Activated CD4-positive, alpha-beta T cell treated with anti-CD3 and anti-CD28 coated beads for 36 hours (primary cell): ENCODE data around the gene PHLDA1. TPM values are rescaled to one million over a fixed set of nuclear protein-coding genes. Genes with fewer than 3 reads are reported as not detected.

ENCODE experiments used
- ATAC-seq: fragments of 200-7000 bp; cut with Tn5 transposase; one replicate; pipeline ENCODE4 v1.10.0; 2021; ENCODE audit warnings: mild to moderate bottlenecking, moderate library complexity
- CTCF ChIA-PET: fragments of 350-600 bp; sonication (Branson Sonifier 250); formaldehyde crosslinking; loops from one replicate; lab custom pipeline; 2021; ENCODE audit warnings: antibody characterized with exemption; lab: Charles Lee
- POLR2A ChIA-PET: fragments of 350-600 bp; sonication (Branson Sonifier 250); formaldehyde crosslinking; loops from one replicate; lab custom pipeline; 2021; ENCODE audit warnings: antibody characterized with exemption, inconsistent platforms; lab: Charles Lee
- DNase-seq: peaks from one replicate; pipeline ENCODE4 v3.0.0-alpha.2; 2020
- H3K27ac Mint-ChIP-seq: one replicate; pipeline ENCODE4 v1.8.0; 2021; ENCODE audit warnings: mixed read lengths
- H3K27me3 Mint-ChIP-seq: one replicate; pipeline ENCODE4 v1.8.0; 2021; ENCODE audit warnings: mixed read lengths
- H3K36me3 Mint-ChIP-seq: one replicate; pipeline ENCODE4 v1.8.0; 2021; ENCODE audit warnings: low read depth, mixed read lengths
- H3K4me1 Mint-ChIP-seq: one replicate; pipeline ENCODE4 v1.8.0; 2021; ENCODE audit warnings: mixed read lengths
- H3K4me3 Mint-ChIP-seq: one replicate; pipeline ENCODE4 v1.8.0; 2021; ENCODE audit warnings: mild to moderate bottlenecking, moderate library complexity, mixed read lengths
- H3K9me3 Mint-ChIP-seq: one replicate; pipeline ENCODE4 v1.8.0; 2021; ENCODE audit warnings: low read depth, mixed read lengths
- intact Hi-C, 2 experiments: fragments of 100-400 bp; cut with DNase I in 1 of 2; cut with micrococcal nuclease in 1 of 2; formaldehyde crosslinking; loops; one replicate each; pipeline versions ENCODE4 v1.14.2 to v1.15.1; 2022 to 2024; cut with DNase I, micrococcal nuclease
- total RNA-seq, 2 experiments: library from RNA; stranded (reverse); gene quantifications; one replicate each; pipeline ENCODE4 v1.2.3, GENCODE V29; 2021

Gene PHLDA1
- 10 to 100 TPM; 12.3 to 14.3 TPM for total RNA-seq

DNA sequence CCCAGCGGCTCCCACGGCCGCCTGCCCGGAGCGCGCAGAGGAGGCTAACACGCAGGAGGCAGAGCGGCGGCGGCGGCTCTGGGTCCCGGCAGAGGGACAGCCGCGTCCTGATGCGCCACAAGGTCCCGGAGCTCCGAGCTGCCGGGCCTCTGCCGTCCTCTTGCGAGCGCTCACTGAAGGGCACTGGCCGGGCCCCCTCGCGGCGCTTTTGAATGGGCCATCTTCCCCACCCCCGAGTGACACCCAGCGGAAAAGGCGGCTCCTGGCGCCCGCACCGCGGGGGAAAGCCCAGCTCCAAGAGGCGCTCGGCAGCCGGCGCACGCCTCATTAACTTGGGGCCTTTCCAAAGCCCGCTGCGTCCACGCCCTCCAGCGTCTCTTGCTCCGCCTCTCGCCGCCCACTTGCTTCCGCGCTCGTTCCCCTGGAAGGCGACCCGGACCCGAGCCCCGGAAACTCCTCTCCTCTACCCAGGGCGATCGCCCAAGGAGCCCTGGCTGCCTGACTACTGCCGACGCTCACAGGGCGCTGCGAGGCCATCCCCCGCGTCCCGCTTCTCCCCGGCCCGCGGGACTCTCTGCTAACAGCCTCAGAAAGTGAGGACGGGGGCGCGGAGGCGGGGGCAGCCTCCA is at the start of gene PHLDA1:
TSS of gene PHLDA1 (minus strand) at position 363 of the 629 bp plus-strand sequence.
- peak; percentile 87 for ATAC-seq
- intact Hi-C loops = loop anchor here (1.0 to 10.0 kb wide), 18 partner anchors 11 to 1344 kb away; partner anchors contain the start of genes BBS10 (in 2 of the 2), CAPS2 (in 1 of the 2), GLIPR1 (in 1 of the 2) and GLIPR1L1 (in 1 of the 2)
- Mint-ChIP-seq H3K4me1 (peaks cover 38% of the 10 kb centered on the region), H3K4me3 (peak within 1 kb of the TSS; percentile 99), H3K9me3 (no peaks in the 10 kb centered on the region), H3K27ac (peak within 1 kb of the TSS; percentile 96), H3K36me3 (peaks cover 32% of the 10 kb centered on the region), H3K27me3 (no peaks in the 10 kb centered on the region)
- ChIA-PET CTCF (interaction anchor here (0.6 to 4.0 kb wide), 22 partner anchors 10 to 547 kb away, joined by 3 to 19 read pairs (median 4); no protein-coding TSS in a partner anchor), POLR2A (interaction anchor here (0.6 to 3.5 kb wide), 14 partner anchors 11 to 648 kb away, joined by 3 to 45 read pairs (median 4); partner anchors contain the start of genes KRR1 and NAP1L1)
- peak; percentile 97 for DNase-seq

DNA sequence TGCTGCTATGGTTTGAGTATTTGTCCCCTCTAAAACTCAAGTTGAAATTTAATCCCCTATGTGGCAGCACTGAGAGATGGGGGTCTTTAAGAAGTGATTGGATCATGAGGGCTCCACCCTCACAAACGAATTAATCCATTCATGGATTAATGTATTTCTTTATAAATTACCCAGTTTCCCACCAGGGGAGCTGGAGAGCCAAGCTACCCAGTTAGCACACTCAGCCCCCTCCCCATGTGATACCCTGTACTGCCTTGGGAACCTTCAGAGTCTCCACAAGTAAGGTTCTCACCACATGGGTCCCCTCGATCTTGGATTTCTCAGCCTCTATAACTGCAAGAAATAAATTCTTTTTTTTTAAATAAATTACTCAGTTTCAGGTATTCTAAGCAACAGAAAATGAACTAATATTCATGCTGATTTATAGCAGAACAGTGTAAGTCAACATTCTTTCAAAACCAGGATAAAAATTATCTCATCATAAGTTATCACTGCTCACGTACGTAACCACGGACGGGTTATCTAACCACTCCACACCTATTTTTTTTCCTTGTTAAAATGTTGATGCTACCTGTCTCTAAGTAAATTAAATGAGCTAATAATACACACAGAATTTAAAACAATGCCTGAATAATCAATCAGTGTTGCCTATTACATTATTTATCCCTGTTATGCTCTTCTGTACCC is 49.3 kb upstream of the PHLDA1 start:
- peaks cover 61% of the 10 kb centered on the region for H3K36me3 Mint-ChIP-seq
- DNase-seq (peak; percentile 37), ATAC-seq (no peak)
- no peak overlapping the region for H3K27ac Mint-ChIP-seq
- ChIA-PET CTCF (interaction anchor here (0.6 to 5.0 kb wide), 2 partner anchors 13 to 267 kb away, joined by 3 to 23 read pairs; partner anchors contain the start of gene BBS10), POLR2A (interaction anchor here (0.6 kb wide), 3 partner anchors 11 to 114 kb away, joined by 3 to 4 read pairs (median 4); no protein-coding TSS in a partner anchor)
- H3K4me3 Mint-ChIP-seq = no peak overlapping the region
- peaks cover 63% of the 10 kb centered on the region for H3K4me1 Mint-ChIP-seq
- no peaks in the 10 kb centered on the region for H3K27me3 Mint-ChIP-seq
- intact Hi-C loops = loop anchor here (5.0 kb wide), 3 partner anchors 681 to 1544 kb away; partner anchors contain the start of genes ATXN7L3B (in 1 of the 2), E2F7 (in 1 of the 2) and ZDHHC17 (in 1 of the 2)
- H3K9me3 Mint-ChIP-seq = peaks cover 8% of the 10 kb centered on the region

- Mint-ChIP-seq H3K27ac (no peak overlapping the region), H3K9me3 (peaks cover 8% of the 10 kb centered on the region), H3K4me3 (no peak overlapping the region), H3K36me3 (peaks cover 62% of the 10 kb centered on the region), H3K27me3 (no peaks in the 10 kb centered on the region), H3K4me1 (peaks cover 60% of the 10 kb centered on the region)
- intact Hi-C loops = loop anchor here (5.0 kb wide), 3 partner anchors 682 to 1543 kb away; partner anchors contain the start of genes ATXN7L3B (in 1 of the 2), E2F7 (in 1 of the 2) and ZDHHC17 (in 1 of the 2)
- POLR2A ChIA-PET = interaction anchor here (0.6 kb wide), 4 partner anchors 10 to 268 kb away, joined by 3 to 6 read pairs (median 4); partner anchors contain the start of gene BBS10
- DNase-seq (no peak), ATAC-seq (no peak)
- CTCF ChIA-PET = interaction anchor here (5.0 kb wide), 1 partner anchor 12 kb away, joined by 23 read pairs; no protein-coding TSS in a partner anchor
Measured at GRCh38 chr12:76080017-76080728, 48.6 kb upstream of the PHLDA1 start.

DNA sequence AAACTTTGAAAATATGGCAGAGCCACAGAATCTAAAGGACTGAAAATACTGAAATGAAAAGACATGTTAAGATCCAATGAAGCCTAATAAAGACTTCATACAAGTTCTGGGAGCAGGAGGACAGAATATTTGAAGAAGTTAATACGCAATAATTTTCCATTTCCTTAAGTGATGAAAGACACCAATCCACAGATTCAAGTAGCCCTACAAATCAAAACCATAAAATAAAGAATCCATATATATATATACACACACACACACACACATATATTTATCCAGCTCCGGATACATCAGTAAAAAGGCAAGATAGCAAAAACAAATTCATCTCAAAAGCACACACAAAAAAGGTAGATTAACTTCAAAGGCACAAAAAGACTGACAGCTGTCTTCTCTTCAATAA is 47.2 kb upstream of the PHLDA1 start:
- ChIA-PET CTCF (interaction anchor here (1.6 to 5.0 kb wide), 2 partner anchors 11 to 574 kb away, joined by 3 to 23 read pairs; no protein-coding TSS in a partner anchor), POLR2A (interaction anchor here (0.6 to 0.7 kb wide), 3 partner anchors 25 to 569 kb away, joined by 3 to 15 read pairs (median 5); no protein-coding TSS in a partner anchor)
- Mint-ChIP-seq H3K27ac (peak overlapping the region; percentile 48), H3K4me3 (no peak overlapping the region), H3K4me1 (peaks cover 66% of the 10 kb centered on the region), H3K9me3 (peaks cover 8% of the 10 kb centered on the region), H3K27me3 (no peaks in the 10 kb centered on the region), H3K36me3 (peaks cover 69% of the 10 kb centered on the region)
- no peak for DNase-seq
- ATAC-seq = no peak
- intact Hi-C loops = no loop called here

- DNase-seq = no peak
- Mint-ChIP-seq H3K4me3 (no peak overlapping the region), H3K27me3 (no peaks in the 10 kb centered on the region), H3K27ac (no peak overlapping the region), H3K4me1 (peaks cover 76% of the 10 kb centered on the region), H3K9me3 (peaks cover 8% of the 10 kb centered on the region), H3K36me3 (peaks cover 73% of the 10 kb centered on the region)
- no peak for ATAC-seq
- ChIA-PET CTCF (interaction anchor here (1.0 kb wide), 1 partner anchor 9 kb away, joined by 4 read pairs; no protein-coding TSS in a partner anchor), POLR2A (no interaction called here)
- intact Hi-C loops = no loop called here
Measured at GRCh38 chr12:76075448-76075847, 43.9 kb upstream of the PHLDA1 start.

GRCh38 chr12:76074701-76075336 is 43.2 kb upstream of the PHLDA1 start:
- peaks cover 74% of the 10 kb centered on the region for H3K36me3 Mint-ChIP-seq
- ChIA-PET POLR2A (no interaction called here), CTCF (no interaction called here)
- peaks cover 7% of the 10 kb centered on the region for H3K9me3 Mint-ChIP-seq
- H3K4me1 Mint-ChIP-seq = peaks cover 77% of the 10 kb centered on the region
- H3K27ac Mint-ChIP-seq = peak overlapping the region; percentile 47
- intact Hi-C loops = no loop called here
- DNase-seq = no peak
- ATAC-seq = peak; percentile 33
- no peaks in the 10 kb centered on the region for H3K27me3 Mint-ChIP-seq
- H3K4me3 Mint-ChIP-seq = no peak overlapping the region

GRCh38 chr12:76073561-76073960 is 42.0 kb upstream of the PHLDA1 start:
- Mint-ChIP-seq H3K36me3 (peaks cover 74% of the 10 kb centered on the region), H3K27ac (peak overlapping the region; percentile 45), H3K27me3 (no peaks in the 10 kb centered on the region), H3K9me3 (peaks cover under 1% of the 10 kb centered on the region), H3K4me1 (peaks cover 75% of the 10 kb centered on the region), H3K4me3 (no peak overlapping the region)
- ChIA-PET CTCF (interaction anchor here (1.5 kb wide), 1 partner anchor 28 kb away, joined by 3 read pairs; no protein-coding TSS in a partner anchor), POLR2A (no interaction called here)
- DNase-seq = no peak
- no peak for ATAC-seq
- intact Hi-C loops = no loop called here

DNA sequence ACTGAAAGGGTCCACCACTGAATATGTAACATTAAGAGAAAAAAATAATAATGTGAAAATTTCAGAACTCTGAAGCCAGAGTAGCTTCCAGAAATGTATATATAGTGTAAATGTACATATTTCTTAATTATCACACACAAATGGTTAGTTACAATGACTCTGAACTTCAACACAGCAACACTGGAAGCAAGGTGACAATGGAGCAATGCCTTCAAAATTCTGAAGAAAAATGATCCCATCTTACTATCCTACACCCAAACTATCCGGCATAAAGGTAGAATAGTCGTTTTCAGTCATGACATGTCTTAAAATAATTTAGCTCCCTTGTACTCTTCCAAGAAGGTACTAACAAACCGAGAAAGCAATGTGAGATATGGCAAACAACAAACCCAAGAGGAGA is 41.0 kb upstream of the PHLDA1 start:
- peaks cover 74% of the 10 kb centered on the region for H3K4me1 Mint-ChIP-seq
- H3K9me3 Mint-ChIP-seq = no peaks in the 10 kb centered on the region
- H3K27me3 Mint-ChIP-seq = no peaks in the 10 kb centered on the region
- DNase-seq = no peak
- H3K27ac Mint-ChIP-seq = no peak overlapping the region
- ChIA-PET POLR2A (no interaction called here), CTCF (interaction anchor here (1.1 to 1.5 kb wide), 2 partner anchors 11 to 27 kb away, joined by 3 read pairs; no protein-coding TSS in a partner anchor)
- intact Hi-C loops = no loop called here
- no peak overlapping the region for H3K4me3 Mint-ChIP-seq
- no peak for ATAC-seq
- peaks cover 79% of the 10 kb centered on the region for H3K36me3 Mint-ChIP-seq

- H3K4me1 Mint-ChIP-seq = peaks cover 57% of the 10 kb centered on the region
- intact Hi-C loops = loop anchor here in 1 of 2 experiments (5.0 kb wide), 1 partner anchor 278 kb away; the partner anchor contains the start of gene BBS10
- ChIA-PET POLR2A (interaction anchor here (0.6 to 1.0 kb wide), 3 partner anchors 11 to 524 kb away, joined by 3 to 4 read pairs (median 3); no protein-coding TSS in a partner anchor), CTCF (interaction anchor here (1.1 to 3.8 kb wide), 2 partner anchors 11 to 387 kb away, joined by 3 to 23 read pairs; no protein-coding TSS in a partner anchor)
- H3K4me3 Mint-ChIP-seq = no peak overlapping the region
- no peak for ATAC-seq
- peaks cover 92% of the 10 kb centered on the region for H3K36me3 Mint-ChIP-seq
- H3K27ac Mint-ChIP-seq = peak overlapping the region; percentile 74
- DNase-seq = no peak
- no peaks in the 10 kb centered on the region for H3K27me3 Mint-ChIP-seq
- peaks cover 12% of the 10 kb centered on the region for H3K9me3 Mint-ChIP-seq
Measured at GRCh38 chr12:76069339-76069738, 37.8 kb upstream of the PHLDA1 start.

- no peak for ATAC-seq
- Mint-ChIP-seq H3K36me3 (peaks cover 90% of the 10 kb centered on the region), H3K4me3 (no peak overlapping the region), H3K27ac (peak overlapping the region; percentile 24), H3K4me1 (peaks cover 44% of the 10 kb centered on the region), H3K27me3 (no peaks in the 10 kb centered on the region), H3K9me3 (peaks cover 12% of the 10 kb centered on the region)
- intact Hi-C loops = loop anchor here in 1 of 2 experiments (5.0 kb wide), 1 partner anchor 281 kb away; the partner anchor contains the start of gene BBS10
- CTCF ChIA-PET = interaction anchor here (1.1 to 1.2 kb wide), 2 partner anchors 11 to 26 kb away, joined by 3 to 4 read pairs; no protein-coding TSS in a partner anchor
- POLR2A ChIA-PET = no interaction called here
- DNase-seq = no peak
Measured at GRCh38 chr12:76065917-76066316, 34.3 kb upstream of the PHLDA1 start.
